Right hindlimb (tissue), 1 donor: ENCODE measurements around the gene TRIO.
A peak's percentile ranks its signal among the peaks of the same experiment; 100 is the strongest.

Experiments
- DNase-seq: peaks from one replicate; pipeline ENCODE4 v3.0.0-alpha.2; 2018

Gene TRIO

DNA sequence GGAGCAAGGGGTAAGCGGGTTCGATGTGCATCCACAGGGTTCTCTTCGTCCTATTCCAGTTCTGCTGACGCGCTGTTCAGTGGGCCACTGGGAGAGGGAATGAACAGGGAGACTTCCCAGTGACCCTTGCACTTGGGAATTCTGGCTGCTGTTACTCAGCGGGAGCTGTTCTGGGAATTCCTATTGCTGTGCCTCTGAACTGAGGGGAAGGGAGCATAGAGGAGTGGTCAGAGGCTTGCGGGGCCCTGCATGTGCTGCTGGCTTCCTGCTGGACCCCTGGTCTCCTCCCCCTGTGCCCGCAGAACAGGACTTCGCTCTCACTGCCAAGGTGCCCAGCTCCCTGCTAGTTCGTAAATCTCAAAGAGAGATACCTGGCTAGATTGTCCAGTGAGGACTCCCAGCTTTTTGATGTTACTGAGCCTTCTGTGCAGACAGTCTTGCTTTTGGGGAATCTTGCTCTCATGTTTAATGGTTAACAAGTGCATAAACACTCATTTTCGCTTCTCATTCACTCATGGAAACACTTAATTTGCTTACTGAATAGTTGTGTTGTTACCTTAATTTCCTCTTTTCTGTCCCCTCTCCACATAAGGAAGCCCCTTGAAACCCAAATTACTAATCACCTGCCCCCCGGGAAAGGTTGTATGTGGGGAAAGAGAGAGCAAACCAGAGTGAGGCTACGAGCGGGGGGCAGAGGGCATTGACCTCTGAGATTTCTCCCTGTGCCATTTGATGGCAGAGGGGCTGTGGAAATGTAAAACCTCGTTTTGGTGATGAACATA is 5.9 kb downstream of the TRIO start:
- DNase-seq, result no peak

DNA sequence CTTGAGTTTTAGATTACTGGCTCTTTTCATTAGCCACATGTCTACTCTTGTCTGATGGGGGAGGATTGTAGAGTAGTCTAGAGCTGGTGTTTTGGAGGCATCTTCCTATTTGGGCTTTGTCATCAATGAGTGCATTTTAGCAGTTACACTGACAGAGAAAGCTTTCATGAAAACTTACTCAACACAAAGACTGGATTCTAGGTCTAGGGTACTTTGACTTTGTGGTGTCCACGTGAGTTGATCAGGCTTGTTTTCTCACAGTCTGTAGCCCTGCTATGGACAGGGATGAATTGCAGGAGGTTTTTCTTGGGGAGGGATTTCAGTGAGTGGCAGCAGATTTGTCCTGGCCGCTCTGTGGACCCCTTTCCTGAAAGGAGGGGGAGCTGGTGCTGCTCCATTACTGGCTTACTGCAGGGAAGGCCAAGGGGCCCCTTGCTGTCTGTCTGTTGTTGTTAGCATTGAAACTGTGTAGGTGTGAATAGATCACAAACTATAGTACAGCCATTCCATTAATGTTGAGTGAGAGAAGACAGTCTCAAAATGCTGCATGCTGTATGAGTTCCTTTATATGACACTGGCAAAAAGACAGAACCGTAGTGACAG is 6.6 kb downstream of the TRIO start:
- no peak for DNase-seq

DNA sequence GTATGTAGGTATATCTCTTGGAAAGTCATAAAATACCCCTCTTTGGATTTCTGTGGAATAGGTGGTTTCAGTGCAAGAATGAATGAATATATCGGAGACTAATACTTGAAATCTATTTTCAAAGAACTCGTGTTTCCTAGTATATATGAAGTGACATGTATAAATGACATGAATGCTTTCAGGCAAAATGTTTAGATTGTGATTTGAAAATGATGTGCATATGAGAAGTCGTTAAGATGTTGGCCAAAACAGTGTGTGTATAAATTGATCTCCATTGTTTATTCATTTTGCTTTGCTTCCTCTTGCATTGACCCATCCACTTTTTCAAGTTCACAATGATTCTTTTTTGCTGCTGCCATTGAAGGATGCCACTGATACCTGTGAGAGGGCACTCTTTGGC is 8.3 kb downstream of the TRIO start:
- DNase-seq, result no peak

DNA sequence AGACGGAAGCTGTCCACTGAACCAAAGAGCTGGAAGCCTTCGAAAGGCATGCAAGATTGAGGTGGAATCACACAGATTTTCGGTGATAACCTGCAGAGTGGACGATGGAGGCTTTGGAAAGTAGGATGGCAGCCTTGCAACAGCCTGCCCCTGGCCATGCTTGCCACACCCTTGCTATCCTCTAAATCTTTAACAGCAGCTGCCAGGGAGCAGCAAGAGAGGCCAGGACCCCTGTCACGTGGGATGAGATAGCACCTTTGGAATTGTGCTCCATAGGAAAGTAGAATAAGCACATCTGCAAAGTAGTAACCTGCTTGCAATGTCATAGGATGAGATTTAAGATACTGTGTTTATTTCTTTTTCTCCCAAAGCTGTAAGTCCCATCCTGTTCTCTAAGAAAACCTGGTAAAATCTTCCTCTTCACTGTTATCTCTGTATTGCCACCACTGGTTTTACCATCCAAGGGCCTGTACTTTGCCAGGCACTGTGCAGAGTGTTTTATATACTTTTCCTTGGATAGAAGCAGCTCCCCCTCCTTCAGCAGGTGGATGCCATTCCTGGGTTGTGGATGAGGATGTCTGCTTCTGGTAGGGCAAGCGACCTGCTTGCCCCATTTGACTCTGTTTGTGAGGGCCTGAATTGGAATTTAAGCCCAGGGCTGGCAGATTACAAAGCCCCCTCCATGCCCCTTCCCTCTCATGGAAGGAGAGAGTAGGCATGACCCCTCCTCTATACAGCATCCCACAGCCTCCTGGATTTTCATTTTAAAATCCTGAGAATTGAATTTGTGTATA is 10.1 kb downstream of the TRIO start:
- DNase-seq, result no peak

DNA sequence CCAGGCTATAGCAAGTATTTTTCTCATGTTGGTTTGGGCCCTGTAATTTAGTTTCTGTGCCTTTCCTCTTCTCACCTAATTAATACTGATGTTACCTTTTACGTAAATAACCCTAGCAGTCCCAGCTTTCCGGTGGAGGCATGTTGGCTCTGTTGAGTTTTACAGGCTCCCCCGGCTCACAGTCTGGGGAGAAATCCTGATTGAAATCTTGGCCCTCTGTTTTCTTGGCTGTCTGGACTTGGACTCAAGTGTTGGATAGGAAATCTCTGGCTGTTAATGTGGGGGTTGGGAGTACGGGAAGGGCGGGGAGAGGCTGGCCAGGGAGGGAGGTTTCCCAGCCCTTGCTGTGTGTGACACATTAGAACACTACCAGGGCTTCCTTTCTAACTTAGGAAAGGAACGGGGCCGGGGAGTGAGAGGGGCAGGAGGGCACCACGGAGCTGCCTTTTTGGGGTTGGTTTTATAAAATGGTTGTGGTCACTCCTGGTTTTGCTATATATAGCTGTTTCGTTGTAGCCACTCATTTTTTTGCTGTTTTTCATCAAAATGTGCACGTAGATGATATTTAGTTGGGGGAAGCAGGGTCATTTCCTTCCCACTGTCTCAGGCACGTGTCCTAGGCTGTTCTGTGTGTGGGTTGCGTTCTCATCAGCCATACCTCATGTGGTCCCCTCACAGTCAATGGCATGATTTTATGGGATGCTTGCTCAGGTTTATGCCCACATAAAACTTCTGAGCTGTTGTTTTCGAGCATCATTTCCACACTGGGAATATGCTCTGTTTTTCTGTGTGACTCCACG is 11.0 kb downstream of the TRIO start:
- peak; percentile 84 for DNase-seq

DNA sequence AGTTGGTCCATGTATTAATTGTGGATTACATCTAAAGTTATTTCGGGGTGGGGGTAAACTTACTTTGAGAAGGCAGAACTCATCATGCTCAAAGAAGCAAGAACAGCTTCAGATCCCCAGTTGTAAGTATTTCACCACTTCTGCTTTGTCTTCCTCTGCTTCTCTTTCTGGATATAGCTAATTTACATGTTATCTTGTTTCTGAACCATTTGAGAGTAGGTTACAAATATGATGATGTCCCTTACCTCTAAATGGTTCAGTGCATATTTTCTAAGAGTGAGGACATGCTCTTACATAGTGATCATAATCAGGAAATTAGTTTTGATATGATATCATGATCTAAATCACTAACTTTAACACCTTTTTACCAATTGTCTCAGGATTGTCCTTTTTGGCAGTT is 11.9 kb downstream of the TRIO start:
- no peak for DNase-seq

DNA sequence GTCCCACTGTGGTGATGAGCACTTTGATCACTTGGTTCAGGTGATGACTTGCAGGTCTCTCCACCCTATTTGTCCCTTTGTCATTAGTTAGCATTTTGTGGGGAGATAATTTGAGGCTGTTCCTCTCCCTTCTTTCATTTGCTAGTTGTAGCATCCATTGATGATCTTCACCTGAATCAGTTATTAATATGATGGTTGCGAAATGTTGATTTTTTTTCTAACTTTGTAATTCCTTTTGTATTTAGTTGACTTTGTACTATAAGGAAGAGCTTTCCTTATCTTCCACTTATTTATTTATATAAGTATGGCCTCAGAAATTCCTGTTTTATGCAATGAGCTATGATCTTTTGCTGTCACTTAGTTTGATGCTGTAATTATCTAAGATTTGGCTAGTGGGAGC is 12.6 kb downstream of the TRIO start:
- no peak for DNase-seq

DNA sequence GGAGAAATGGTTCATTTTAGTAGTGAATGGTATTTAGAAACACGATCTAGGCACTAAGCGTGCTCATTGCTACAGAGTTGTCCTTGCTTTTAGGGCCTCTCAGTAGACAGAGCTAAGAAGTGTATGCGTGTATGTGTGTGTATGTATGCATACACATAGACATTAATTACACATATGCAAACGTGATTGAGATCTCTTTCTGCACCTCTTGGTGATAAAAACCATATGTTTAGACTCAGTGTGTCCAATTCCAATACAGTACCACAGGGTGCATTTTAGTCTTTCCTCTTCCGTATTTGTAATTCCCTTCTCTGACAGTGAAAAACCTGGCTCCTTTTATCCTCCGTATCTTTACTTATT is 13.1 kb downstream of the TRIO start:
- no peak for DNase-seq

DNA sequence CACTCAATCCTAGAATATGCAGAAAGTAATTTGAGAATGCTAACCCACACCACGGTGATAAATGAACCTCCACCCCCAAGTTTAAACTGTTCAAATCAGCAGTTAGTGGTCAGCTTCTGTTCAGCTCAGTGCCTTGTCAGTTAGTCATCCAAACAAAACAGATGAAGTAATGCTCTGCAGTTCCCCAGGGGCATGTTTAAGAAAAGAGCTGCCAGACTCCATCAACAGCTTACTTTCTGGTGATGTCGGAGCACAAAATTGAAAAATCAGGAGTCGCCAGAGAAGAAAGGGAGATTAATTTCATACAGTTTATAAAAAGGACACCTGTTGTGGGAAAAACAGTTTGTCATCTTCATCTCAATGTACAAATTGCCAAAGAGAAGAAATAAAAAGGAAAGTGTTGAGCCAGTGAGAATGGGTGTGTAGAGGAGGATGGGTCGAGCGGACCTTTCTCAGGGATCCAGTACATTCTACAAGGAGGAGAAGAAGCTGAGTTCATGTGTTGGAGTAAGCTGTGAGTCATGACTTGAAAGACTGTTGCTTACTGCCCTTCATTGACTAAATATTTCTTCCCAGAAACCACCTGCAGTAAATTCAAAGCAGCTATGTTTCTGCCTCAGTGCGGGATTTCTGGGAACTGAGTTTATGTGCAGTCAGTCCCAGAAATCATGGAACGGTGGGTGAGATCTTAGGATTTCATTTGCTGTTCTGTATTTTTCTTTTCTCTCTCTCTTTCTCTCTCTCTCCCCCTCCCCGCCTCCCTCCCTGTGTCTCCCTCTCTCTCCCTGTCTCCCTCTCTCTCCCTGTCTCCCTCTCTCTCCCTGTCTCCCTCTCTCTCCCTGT is 13.7 kb downstream of the TRIO start:
- DNase-seq, result peak; percentile 60

DNA sequence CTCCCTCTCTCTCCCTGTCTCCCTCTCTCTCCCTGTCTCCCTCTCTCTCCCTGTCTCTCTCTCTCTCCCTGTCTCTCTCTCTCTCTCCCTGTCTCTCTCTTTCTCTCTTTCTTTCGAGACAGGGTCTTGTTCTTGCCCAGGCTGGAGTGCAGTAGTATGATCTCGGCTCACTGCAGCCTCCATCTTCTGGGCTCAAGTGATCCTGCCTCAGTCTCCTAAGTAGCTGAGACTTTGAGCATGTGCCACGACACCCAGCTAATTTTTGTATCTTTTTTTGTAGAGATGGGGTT is 14.3 kb downstream of the TRIO start:
- no peak for DNase-seq

DNA sequence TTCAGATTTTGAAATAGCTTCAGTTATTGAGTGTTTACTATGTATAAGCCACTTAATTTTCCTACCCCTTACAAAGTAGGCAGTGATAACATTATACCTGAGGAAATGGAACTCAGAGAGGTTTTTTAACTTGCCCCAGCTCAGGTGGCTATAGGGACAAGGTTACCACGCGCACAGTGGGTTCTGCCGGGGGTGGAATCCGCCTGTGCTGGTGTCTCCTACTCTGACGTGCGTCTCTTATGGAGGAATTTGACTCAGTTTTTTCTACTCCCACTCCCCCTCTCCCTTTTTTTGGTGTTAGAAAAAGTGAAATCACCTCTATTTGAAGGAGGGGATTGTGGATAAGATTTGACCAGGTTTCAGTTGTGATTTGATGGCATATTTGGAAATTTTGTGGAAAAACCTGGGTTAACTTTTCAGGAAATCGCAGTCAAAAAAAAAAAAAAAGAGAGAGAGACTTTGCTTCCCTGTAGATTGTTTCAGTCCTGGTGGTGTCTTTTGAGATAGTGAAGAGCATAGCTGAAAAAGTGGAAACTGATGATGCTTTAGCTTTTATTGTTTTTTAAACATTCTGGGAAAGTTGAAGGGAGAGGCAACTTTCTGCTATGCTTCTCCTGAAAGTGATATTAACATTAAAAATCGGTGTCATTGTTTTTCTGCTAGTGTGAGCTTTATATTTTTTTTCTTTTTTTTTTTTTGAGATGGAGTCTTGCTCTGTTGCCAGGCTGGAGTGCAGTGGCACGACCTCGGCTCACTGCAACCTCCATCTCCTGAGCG is 15.9 kb downstream of the TRIO start:
- no peak for DNase-seq

DNA sequence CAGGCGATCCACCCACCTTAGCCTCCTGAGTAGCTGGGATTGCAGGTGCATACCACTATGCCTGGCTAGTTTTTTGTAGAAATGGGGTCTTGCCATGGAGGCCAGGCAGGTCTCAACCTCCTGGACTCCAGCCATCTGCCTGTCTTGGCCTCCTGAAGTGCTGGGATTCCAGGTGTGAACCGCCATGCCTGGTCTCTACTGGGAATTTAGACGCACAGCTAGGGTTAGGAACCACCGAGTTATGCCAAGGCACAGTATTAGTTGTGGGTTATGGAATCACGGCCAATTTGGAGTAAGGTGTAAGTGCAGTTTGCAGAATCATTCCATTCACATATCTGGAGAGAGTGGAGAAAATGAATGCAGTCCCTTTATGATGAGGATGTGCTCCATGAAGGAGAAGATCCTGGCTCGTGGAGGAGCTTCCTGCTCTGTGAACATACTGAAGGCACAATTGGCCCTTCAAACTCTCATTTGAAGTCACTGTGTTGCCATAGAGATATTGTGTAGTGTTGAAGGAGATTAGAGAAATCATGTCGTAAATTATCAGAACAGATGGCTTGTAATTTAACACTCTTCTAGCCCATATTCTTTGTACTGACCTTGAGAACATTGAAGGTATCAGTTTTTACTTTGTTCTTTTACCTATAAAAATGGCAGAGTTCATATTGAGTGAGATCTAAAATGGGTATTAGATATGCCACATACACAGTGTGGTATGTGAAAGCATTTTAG is 18.8 kb downstream of the TRIO start:
- no peak for DNase-seq

DNA sequence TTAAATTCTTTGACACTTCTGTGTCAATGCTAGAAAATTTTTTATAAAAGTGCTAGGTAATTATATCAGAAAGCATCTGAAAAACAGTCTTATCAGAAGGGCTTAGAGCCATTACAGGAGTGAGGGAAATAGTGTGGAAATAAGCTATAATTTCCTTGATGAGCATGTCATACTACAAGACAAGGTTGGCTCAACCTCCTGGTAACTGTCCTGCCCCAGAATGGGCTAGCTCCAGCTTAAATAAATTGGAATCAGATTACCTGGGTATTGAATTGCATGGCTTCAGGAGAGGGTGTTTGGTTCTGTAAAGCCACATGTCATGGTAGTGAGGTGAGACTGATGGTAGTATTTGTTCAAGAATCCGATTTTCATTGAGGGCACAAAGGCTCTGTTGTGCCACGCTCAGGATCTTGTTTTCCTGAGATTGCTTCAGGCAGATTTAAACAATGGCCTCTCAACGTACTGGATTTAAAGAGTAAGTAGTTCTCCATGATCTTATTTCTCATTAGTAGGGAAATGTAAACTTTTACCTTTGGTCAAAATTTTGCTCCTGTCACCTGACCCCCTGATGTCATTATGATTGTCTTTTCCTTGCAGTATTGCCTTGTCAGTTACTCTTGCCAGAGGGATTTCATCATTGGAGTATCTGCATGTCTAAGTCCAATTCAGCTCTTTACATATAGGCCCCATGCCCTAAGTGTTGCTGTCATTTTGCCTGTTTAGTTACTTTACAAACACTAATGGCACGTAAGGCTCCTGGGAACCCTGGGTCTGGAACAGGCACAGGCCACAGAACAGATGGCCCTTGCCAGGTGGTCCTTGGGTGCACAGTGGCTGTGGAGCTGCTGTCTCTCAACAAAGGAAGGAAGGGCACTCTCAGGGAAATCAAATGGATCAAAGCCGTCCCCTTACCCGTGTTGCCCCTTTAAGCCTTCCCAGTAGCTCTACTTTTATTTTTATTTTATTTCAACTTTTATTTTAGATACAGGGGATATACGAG is 21.3 kb downstream of the TRIO start:
- no peak for DNase-seq

DNA sequence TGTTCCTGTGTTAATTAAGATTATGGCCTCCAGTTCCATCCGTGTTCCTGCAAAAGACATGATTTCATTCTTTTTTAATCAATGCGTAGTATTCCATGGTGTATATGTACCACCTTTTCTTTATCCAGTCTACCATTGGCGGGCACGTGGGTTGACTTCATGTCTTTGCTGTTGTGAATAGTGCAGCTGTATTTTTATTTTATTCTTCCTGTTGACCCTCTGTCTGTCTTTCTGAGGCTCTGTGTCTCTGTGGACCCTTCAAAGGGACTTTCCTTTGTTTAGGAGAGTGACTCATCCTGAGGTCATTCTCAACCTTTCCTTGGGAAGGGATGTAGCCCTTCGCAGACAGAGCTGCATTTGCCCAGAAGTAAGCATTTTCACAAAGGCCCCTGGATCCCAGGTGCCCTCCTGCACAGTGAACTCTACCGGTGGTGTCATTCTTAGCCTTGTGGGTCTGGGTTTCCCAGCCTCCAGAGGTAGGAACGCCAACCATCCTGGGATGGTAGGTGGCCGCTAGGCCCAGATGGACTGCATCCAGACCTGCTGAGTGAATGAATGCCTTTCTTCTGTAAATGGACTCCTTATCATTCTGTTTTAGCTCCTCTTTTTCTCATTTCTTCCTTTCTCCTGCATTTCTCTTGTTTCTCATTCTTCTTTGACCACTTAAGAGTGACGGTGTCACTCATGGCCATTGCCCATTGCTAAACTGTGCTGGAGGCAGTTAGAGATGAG is 22.4 kb downstream of the TRIO start:
- no peak for DNase-seq

DNA sequence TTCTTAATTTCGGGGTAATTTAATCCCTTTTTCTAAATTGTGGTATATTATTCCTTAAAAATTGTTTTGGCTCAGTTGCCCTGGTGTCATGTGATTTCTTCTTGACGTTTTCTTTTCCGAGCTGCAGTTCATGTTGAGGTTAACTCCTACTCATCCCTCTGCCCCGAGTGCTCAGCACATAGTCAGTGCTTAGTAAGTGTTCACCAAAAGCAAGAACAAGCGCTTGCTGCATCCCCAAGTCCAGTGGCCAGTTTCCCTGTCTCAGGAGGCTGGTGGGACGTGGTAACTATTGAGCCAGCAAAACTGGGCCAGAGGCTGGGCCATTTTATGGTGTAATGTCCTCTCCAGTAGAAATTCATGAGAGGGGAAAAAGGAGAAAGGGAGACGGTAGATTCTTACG is 23.3 kb downstream of the TRIO start:
- DNase-seq, result no peak

DNA sequence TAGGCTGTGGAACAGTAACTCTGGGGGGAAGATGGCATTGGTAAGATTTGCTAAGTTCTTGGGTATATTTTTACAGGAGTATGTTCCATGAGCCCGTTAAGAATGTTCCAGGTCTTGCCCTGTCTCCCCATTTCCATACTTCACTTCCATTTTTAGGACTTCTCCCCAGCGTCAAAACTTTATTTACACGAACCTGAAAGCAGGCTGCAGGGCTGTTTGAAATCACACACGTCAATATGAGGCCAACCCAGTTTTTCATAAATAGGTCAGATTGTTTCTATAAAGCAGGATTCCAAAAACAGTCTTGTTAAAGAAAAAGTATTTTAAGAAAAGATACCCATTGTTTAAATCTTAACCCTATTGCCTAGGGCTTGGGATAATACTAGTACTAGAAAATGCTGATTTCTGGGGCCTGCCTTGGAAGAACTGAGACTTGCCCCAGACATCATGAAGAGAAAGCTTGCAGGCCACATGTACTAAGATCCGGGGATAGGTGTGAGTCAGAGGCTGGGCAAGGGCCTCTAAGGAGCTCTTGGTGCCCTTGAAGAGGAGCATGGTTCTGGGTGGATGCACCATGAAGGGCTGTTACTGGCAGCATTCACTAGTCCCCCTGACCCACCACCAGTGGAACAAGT is 24.2 kb downstream of the TRIO start:
- no peak for DNase-seq

DNA sequence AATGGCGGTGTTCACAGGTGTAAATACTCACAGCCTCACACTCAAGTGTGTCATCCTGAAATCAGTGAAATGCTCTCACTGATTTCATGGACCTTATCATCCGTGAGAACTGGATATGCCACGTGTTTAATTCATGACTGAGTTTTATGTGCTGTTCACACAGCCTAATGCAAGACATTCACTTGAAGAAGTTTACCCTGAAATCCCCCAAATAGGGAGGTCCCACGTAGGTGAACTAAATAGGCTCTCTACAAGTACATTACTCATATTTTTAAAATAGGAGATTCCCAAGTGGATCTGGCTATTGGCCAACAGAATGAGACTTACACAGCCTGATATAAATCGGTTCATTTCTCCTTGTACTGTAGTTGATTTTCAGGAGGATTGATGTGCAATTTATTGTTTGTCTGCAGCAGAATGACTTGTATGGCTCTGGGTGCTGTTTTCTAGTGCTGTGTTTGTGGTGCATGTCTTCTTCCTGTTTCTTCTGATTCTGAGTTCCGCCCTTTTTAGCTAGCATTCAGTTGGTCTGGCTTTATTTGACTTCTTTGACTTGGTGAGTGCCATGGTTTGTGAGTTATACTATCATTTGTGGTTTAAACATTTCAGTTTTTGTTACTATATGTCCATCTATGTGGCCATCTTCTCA is 25.1 kb downstream of the TRIO start:
- no peak for DNase-seq

DNA sequence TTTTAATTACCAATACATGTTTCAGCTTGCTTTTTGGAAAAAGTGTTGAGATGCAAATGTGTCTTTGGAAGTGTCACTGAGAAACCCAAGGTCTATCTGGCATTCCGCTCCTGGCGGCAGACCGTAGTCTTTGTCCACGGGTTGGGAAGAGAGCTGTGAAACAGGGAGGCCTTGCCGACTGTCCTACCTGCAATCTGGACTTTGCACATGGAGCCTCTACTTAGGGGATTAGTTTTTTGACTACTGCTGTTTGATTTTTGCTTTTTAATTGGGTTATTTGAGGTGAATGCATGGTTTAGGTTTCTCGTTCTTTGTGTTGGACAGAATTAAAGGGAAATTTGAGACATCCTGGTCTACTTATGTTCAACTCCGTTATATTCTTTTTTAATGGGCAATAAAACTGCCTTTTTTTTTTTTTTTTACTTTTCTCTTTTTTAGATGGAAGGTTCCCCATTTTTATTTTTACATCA is 25.7 kb downstream of the TRIO start:
- DNase-seq, result no peak
